AG09319 (cell line): Measurements from ENCODE around the gene SPDYE6.
"Not testable (repeated sequence)": the region's sequence is repeated elsewhere in the genome, so short reads cannot be mapped to it uniquely, and the experiment has no call there.

ENCODE experiments used
- DNase-seq: peaks from one replicate; pipeline ENCODE4 v3.0.0-alpha.2; 2010; ENCODE audit warnings: low read depth; ENCODE audit errors: extremely low read depth
- TF ChIP-seq, protein P1 (sequence below): IDR thresholded peaks from 2 replicates; pipeline ENCODE4 v1.5.1; 2011; ENCODE audit warnings: low read depth, mild to moderate bottlenecking, inconsistent platforms, low read length, moderate library complexity

SPDYE6 gene

DNA sequence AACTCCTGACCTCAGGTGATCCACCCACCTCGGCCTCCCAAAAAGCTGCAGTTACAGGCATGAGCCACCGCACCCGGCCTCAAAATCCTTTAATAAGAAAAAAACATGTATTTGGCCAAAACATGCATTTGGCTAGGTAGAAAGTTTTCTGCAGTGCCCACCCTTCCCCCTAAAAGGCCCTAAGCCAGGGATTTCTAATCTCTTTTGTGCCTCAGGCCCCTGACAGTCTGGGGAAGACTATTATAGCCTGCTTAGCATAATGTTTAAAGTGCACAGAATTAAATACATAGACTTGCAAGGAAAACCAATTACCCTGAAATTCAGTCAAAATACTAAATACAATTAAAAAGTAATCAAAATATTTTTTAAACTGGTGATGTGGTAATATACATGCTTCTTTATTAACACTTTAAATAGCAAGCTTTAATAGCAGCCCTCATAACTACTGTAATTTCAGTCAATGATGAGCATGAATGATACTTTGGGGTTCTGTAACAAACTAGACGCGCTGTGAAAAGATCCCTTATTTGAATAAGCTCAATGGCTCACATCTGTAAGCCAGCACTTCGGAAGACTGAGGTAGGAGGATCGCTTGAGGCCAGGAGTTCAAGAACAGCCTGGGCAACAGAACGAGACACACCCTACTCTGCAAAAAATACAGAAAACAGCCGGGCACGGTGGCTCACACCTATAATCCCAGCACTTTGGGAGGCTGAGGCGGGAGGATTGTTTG is 29.9 kb downstream of the SPDYE6 start:
- no peak for DNase-seq
- TF ChIP-seq, protein P1, sequence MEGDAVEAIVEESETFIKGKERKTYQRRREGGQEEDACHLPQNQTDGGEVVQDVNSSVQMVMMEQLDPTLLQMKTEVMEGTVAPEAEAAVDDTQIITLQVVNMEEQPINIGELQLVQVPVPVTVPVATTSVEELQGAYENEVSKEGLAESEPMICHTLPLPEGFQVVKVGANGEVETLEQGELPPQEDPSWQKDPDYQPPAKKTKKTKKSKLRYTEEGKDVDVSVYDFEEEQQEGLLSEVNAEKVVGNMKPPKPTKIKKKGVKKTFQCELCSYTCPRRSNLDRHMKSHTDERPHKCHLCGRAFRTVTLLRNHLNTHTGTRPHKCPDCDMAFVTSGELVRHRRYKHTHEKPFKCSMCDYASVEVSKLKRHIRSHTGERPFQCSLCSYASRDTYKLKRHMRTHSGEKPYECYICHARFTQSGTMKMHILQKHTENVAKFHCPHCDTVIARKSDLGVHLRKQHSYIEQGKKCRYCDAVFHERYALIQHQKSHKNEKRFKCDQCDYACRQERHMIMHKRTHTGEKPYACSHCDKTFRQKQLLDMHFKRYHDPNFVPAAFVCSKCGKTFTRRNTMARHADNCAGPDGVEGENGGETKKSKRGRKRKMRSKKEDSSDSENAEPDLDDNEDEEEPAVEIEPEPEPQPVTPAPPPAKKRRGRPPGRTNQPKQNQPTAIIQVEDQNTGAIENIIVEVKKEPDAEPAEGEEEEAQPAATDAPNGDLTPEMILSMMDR = no peak

- DNase-seq = not testable (repeated sequence)
Observed at GRCh38 chr7:102325106-102325505, 31.1 kb downstream of the SPDYE6 start.

DNA sequence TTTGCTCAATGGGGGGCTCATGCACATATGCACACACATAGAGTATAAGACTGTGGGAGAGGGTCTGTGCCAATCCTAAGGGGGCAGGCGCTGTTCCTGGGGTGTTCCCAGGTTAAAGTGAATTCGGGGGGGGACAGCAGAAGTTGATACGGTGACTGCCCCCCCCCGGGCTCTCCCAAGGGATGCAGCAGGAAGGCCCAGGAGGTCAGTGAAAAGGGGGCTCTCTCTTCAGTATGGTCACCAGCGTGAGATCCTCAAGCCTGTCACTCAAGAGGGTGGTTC is 32.4 kb downstream of the SPDYE6 start:
- DNase-seq = no peak
- TF ChIP-seq, protein P1 = no peak

- TF ChIP-seq, protein P1 = no peak
- DNase-seq = no peak
Observed at GRCh38 chr7:102322202-102322715, 34.0 kb downstream of the SPDYE6 start.

- TF ChIP-seq, protein P1 = no peak
- no peak for DNase-seq
Observed at GRCh38 chr7:102321351-102322201, 34.7 kb downstream of the SPDYE6 start.

DNA sequence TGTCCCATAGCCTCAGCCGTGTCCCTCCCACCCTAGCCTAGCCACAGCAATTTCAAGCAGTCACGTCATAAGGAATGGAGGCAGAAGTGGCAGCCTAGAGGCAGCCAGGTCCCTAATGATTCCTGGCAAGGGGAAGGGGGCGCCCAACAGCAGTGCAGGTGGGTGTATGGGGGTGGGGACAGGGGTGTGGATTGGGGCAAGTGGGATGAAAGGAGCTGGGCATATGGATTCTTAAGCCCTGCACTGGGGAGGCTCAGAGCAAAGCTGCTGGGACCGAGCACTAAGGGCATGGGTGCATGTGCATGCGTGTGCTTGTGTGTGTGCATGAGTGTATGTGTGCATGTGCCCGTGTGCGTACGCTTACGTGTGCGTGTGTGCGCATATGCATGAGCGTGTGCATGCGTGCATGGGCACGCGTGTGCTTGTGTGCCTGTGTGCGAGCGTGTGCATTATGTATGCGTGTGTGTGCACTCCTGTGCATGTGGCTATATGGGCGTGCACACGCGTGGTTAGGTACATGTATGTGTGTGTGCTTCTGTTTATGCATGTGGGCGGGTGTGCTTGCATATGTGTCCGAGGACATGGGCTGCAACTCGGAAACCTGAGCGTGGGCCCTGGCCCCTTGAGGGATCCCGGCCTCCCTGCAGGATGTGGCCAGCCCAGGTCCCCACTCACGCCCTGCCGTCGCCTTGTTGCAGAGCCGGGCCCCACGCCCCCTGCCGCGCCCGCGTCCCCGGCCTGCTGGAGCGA is 35.5 kb downstream of the SPDYE6 start:
- TF ChIP-seq, protein P1 = no peak
- no peak for DNase-seq

DNA sequence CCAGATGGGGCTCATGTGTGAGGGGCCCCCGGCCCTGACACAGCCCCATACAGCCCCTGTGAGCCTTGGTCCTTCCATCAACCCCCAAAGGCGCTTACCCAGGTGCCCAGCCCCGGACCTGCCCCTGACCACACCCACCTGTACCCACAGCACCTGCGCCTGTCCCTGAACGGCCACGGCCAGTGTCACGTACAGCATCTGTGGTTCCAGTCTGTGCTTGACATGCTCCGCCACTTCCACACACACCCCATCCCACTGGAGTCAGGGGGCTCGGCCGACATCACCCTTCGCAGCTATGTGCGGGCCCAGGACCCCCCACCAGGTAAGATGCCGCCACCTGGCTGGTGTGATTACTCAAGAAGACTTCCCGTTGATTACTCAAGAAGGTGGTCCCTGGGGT is 36.1 kb downstream of the SPDYE6 start:
- TF ChIP-seq, protein P1 = no peak

More for the DNA sequence above, 36.1 kb downstream of the SPDYE6 start:
- no peak for DNase-seq
